Mesendoderm (in vitro differentiated cells): ENCODE results near the gene PLCL2.

Source experiments
- DNase-seq: peaks from one replicate; pipeline ENCODE4 v3.0.0; 2013
- H2AK5ac ChIP-seq: 2 replicates; pipeline ENCODE4 v1.6.1; 2013; ENCODE audit warnings: low read length, inconsistent platforms
- H2BK120ac ChIP-seq: 2 replicates; pipeline ENCODE4 v1.6.1; 2013; ENCODE audit warnings: low read depth, mild to moderate bottlenecking, low read length, moderate library complexity, mixed read lengths
- H2BK15ac ChIP-seq: replicated peaks from 2 replicates; pipeline ENCODE4 v1.6.1; 2013; ENCODE audit warnings: low read depth, mild to moderate bottlenecking, moderate library complexity
- H2BK5ac ChIP-seq: 2 replicates; pipeline ENCODE4 v1.6.1; 2013; ENCODE audit warnings: low read length, inconsistent platforms
- H3K18ac ChIP-seq: 2 replicates; pipeline ENCODE4 v1.6.1; 2013; ENCODE audit warnings: mild to moderate bottlenecking, low read length, mixed read lengths
- H3K23ac ChIP-seq: one replicate; pipeline ENCODE4 v1.6.1; 2013; ENCODE audit warnings: low read length
- H3K27ac ChIP-seq: 2 replicates; pipeline ENCODE4 v1.5.1; 2013; ENCODE audit warnings: low read depth, mild to moderate bottlenecking, inconsistent platforms, low read length, moderate library complexity
- H3K27me3 ChIP-seq: 2 replicates; pipeline ENCODE4 v1.6.1; 2013; ENCODE audit warnings: low read length, control low read depth, mild to moderate bottlenecking, inconsistent platforms; ENCODE audit not compliant: insufficient read depth, poor library complexity
- H3K36me3 ChIP-seq: 2 replicates; pipeline ENCODE4 v1.6.1; 2013; ENCODE audit warnings: low read length, inconsistent platforms; ENCODE audit not compliant: control insufficient read depth, insufficient read depth
- H3K4ac ChIP-seq: one replicate; pipeline ENCODE4 v1.6.1; 2013; ENCODE audit warnings: low read depth, mild to moderate bottlenecking, low read length, moderate library complexity
- H3K4me1 ChIP-seq: 2 replicates; pipeline ENCODE4 v1.6.1; 2013; ENCODE audit warnings: low read depth, low read length, inconsistent platforms; ENCODE audit not compliant: control insufficient read depth
- H3K4me2 ChIP-seq: 2 replicates; pipeline ENCODE4 v1.6.1; 2013; ENCODE audit warnings: low read length
- H3K4me3 ChIP-seq: 2 replicates; pipeline ENCODE4 v1.5.1; 2013; ENCODE audit warnings: mild to moderate bottlenecking, low read length
- H3K56ac ChIP-seq: one replicate; pipeline ENCODE4 v1.6.1; 2013; ENCODE audit warnings: low read length
- H3K79me1 ChIP-seq: 2 replicates; pipeline ENCODE4 v1.6.1; 2013; ENCODE audit warnings: low read length, inconsistent platforms
- H3K79me2 ChIP-seq: 2 replicates; pipeline ENCODE4 v1.6.1; 2013; ENCODE audit warnings: mild to moderate bottlenecking, low read length; ENCODE audit not compliant: control insufficient read depth, insufficient read depth
- H3K9ac ChIP-seq: 2 replicates; pipeline ENCODE4 v1.6.1; 2013; ENCODE audit warnings: low read length, inconsistent platforms
- H4K5ac ChIP-seq: one replicate; pipeline ENCODE4 v1.6.1; 2013; ENCODE audit warnings: low read length
- H4K8ac ChIP-seq: one replicate; pipeline ENCODE4 v1.6.1; 2013; ENCODE audit warnings: low read depth, mild to moderate bottlenecking, control low read depth, low read length, moderate library complexity
- WGBS: extraction: QIAGEN DNeasy Blood & Tissue Kit; methylation state at CpG from one replicate; pipeline ENCODE4 v1.1.7; 2013; ENCODE audit warnings: low lambda C conversion rate, missing lambda C conversion rate; ENCODE audit not compliant: insufficient coverage; ENCODE audit errors: extremely low coverage; 5-methylcytosine and 5-hydroxymethylcytosine counted together

PLCL2 gene

GRCh38 chr3:16869261-16870005, 15.3 kb upstream of the PLCL2 start:
- H2BK15ac ChIP-seq, result no peak overlapping the region
- no peak overlapping the region for H3K4ac ChIP-seq
- H3K4me2 ChIP-seq, result no peak overlapping the region
- no peaks in the 10 kb centered on the region for H3K4me1 ChIP-seq
- no peak overlapping the region for H4K5ac ChIP-seq
- H3K27me3 ChIP-seq, result no peaks in the 10 kb centered on the region
- H3K4me3 ChIP-seq, result no peak overlapping the region
- no peak for DNase-seq
- H3K79me1 ChIP-seq, result no peaks in the 10 kb centered on the region
- H2BK120ac ChIP-seq, result no peak overlapping the region
- H3K56ac ChIP-seq, result no peak overlapping the region
- no CpG with 5 or more reads among the region's 2 CpGs for WGBS
- no peaks in the 10 kb centered on the region for H3K79me2 ChIP-seq
- H2AK5ac ChIP-seq, result no peak overlapping the region
- H3K18ac ChIP-seq, result no peak overlapping the region
- no peak overlapping the region for H3K9ac ChIP-seq
- H2BK5ac ChIP-seq, result no peak overlapping the region
- H4K8ac ChIP-seq, result no peak overlapping the region
- H3K23ac ChIP-seq, result no peak overlapping the region
- H3K36me3 ChIP-seq, result no peaks in the 10 kb centered on the region
- H3K27ac ChIP-seq, result no peak overlapping the region

- H3K27ac ChIP-seq, result no peak overlapping the region
These were observed 12.6 kb upstream of the PLCL2 start for GRCh38 chr3:16871915-16872842.

GRCh38 chr3:16873872-16874271, 10.9 kb upstream of the PLCL2 start:
- Histone ChIP-seq H3K27ac (no peak overlapping the region), H3K4me3 (no peak overlapping the region), H2AK5ac (no peak overlapping the region), H2BK5ac (no peak overlapping the region), H2BK15ac (no peak overlapping the region), H3K23ac (no peak overlapping the region), H3K56ac (no peak overlapping the region), H3K4me1 (no peaks in the 10 kb centered on the region), H4K5ac (no peak overlapping the region), H4K8ac (no peak overlapping the region), H3K18ac (no peak overlapping the region), H3K4me2 (no peak overlapping the region), H3K9ac (no peak overlapping the region), H3K27me3 (no peaks in the 10 kb centered on the region), H3K79me2 (no peaks in the 10 kb centered on the region), H3K4ac (no peak overlapping the region), H3K36me3 (no peaks in the 10 kb centered on the region), H3K79me1 (no peaks in the 10 kb centered on the region), H2BK120ac (no peak overlapping the region)
- DNase-seq, result no peak
- no CpG with 5 or more reads among the region's 4 CpGs for WGBS

More at GRCh38 chr3:16871915-16872842, 12.6 kb upstream of the PLCL2 start:
- WGBS, result no CpG with 5 or more reads among the region's 6 CpGs
- no peak overlapping the region for H2BK15ac ChIP-seq
- no peak overlapping the region for H3K56ac ChIP-seq
- H3K4me2 ChIP-seq, result no peak overlapping the region
- no peak overlapping the region for H4K5ac ChIP-seq
- no peak overlapping the region for H2BK120ac ChIP-seq
- no peak for DNase-seq
- H3K4ac ChIP-seq, result no peak overlapping the region
- no peaks in the 10 kb centered on the region for H3K79me1 ChIP-seq
- no peak overlapping the region for H3K4me3 ChIP-seq
- no peak overlapping the region for H3K9ac ChIP-seq
- no peaks in the 10 kb centered on the region for H3K4me1 ChIP-seq
- no peaks in the 10 kb centered on the region for H3K36me3 ChIP-seq
- no peak overlapping the region for H3K23ac ChIP-seq
- no peak overlapping the region for H2BK5ac ChIP-seq
- H4K8ac ChIP-seq, result no peak overlapping the region
- no peaks in the 10 kb centered on the region for H3K79me2 ChIP-seq
- H3K27me3 ChIP-seq, result no peaks in the 10 kb centered on the region
- H3K18ac ChIP-seq, result no peak overlapping the region
- H2AK5ac ChIP-seq, result no peak overlapping the region

- Histone ChIP-seq H3K4me2 (no peak overlapping the region), H2BK120ac (no peak overlapping the region), H3K56ac (no peak overlapping the region), H3K4me1 (no peaks in the 10 kb centered on the region), H3K9ac (no peak overlapping the region), H3K23ac (no peak overlapping the region), H2BK5ac (no peak overlapping the region), H2BK15ac (no peak overlapping the region), H3K27ac (no peak overlapping the region), H3K18ac (no peak overlapping the region), H3K27me3 (no peaks in the 10 kb centered on the region), H3K36me3 (no peaks in the 10 kb centered on the region), H3K4me3 (no peak overlapping the region), H4K5ac (no peak overlapping the region), H3K79me1 (no peaks in the 10 kb centered on the region), H3K4ac (no peak overlapping the region), H2AK5ac (no peak overlapping the region), H4K8ac (no peak overlapping the region), H3K79me2 (no peaks in the 10 kb centered on the region)
- no peak for DNase-seq
- WGBS, result no CpG with 5 or more reads among the region's 3 CpGs
These were observed 8.7 kb upstream of the PLCL2 start for GRCh38 chr3:16875876-16876550.

- no peak overlapping the region for H3K23ac ChIP-seq
- no peak overlapping the region for H3K4ac ChIP-seq
- DNase-seq, result no peak
- no peak overlapping the region for H2BK120ac ChIP-seq
- no peaks in the 10 kb centered on the region for H3K79me1 ChIP-seq
- no peaks in the 10 kb centered on the region for H3K36me3 ChIP-seq
- no peak overlapping the region for H3K27ac ChIP-seq
- H3K18ac ChIP-seq, result no peak overlapping the region
- no peak overlapping the region for H3K4me2 ChIP-seq
- no CpG with 5 or more reads among the region's 2 CpGs for WGBS
- H3K9ac ChIP-seq, result no peak overlapping the region
- H4K5ac ChIP-seq, result no peak overlapping the region
- H2BK5ac ChIP-seq, result no peak overlapping the region
- peaks cover 2% of the 10 kb centered on the region for H3K27me3 ChIP-seq
- H3K79me2 ChIP-seq, result no peaks in the 10 kb centered on the region
- no peak overlapping the region for H3K56ac ChIP-seq
- H4K8ac ChIP-seq, result no peak overlapping the region
- H2BK15ac ChIP-seq, result no peak overlapping the region
- no peak overlapping the region for H2AK5ac ChIP-seq
- H3K4me1 ChIP-seq, result no peaks in the 10 kb centered on the region
- no peak overlapping the region for H3K4me3 ChIP-seq
These were observed 7.2 kb upstream of the PLCL2 start for GRCh38 chr3:16877505-16877904.
